Uterus (tissue), 4 donors: ENCODE measurements around the gene SGMS1. TPM values are rescaled to one million over a fixed set of nuclear protein-coding genes. Genes with fewer than 3 reads are reported as not detected.

Experiments
- DNase-seq, 2 donors: peaks; one replicate each; pipeline ENCODE4 v3.0.0-alpha.2; 2019 to 2020
- H3K27ac ChIP-seq, 2 donors: fragments of 200-600 bp; sonication (generic); 1 replicate in 1 of 2; 2 replicates in 1 of 2; pipeline ENCODE4 v1.5.1; 2016 to 2018
- H3K27me3 ChIP-seq, 2 donors: fragments of 200-600 bp; sonication (generic); one replicate each; pipeline ENCODE4 v1.5.1; 2018 to 2019; ENCODE audit warnings: control low read depth in 1 of 2
- H3K36me3 ChIP-seq, 2 donors: fragments of 200-600 bp; sonication (generic); one replicate each; pipeline ENCODE4 v1.5.1; 2019; ENCODE audit warnings: control low read depth in 1 of 2
- H3K4me1 ChIP-seq, 2 donors: fragments of 200-600 bp; sonication (generic); one replicate each; pipeline ENCODE4 v1.5.1; 2018 to 2019; ENCODE audit warnings: control low read depth in 1 of 2
- H3K4me3 ChIP-seq, 2 donors: fragments of 200-600 bp; sonication (generic); 1 replicate in 1 of 2; 2 replicates in 1 of 2; pipeline ENCODE4 v1.5.1; 2018 to 2019; ENCODE audit warnings: mild to moderate bottlenecking in 1 of 2
- H3K9me3 ChIP-seq, 2 donors: fragments of 200-600 bp; sonication (generic); one replicate each; pipeline ENCODE4 v1.5.1; 2019; ENCODE audit warnings: control low read depth in 1 of 2
- POLR2A ChIP-seq, 2 donors: fragments of 450-650 bp; IDR thresholded peaks; one replicate each; pipeline ENCODE4 v1.6.1; 2016; ENCODE audit warnings: antibody characterized with exemption in 2 of 2, mild to moderate bottlenecking in 1 of 2, moderate library complexity in 1 of 2
- intact Hi-C: fragments of 100-400 bp; cut with DNase I; formaldehyde crosslinking; loops from one replicate; pipeline ENCODE4 v1.15.1; 2023; ENCODE audit warnings: low total_unique reads
- total RNA-seq, 4 donors: library from RNA; depleted of rRNA in 3 of 4; stranded (reverse); fragments of >200 nt in 3 of 4; gene quantifications; one replicate each; pipeline versions ENCODE4 v1.1.0 to v1.2.4, GENCODE V29; 2014 to 2023
- TF ChIP-seq, protein P1 (sequence below), 4 experiments: fragments of 200-600 bp in 2 of 4; fragments of 450-650 bp in 2 of 4; sonication (generic) in 2 of 4; IDR thresholded peaks; one replicate each; pipeline ENCODE4 v1.5.1; 2016 to 2019; ENCODE audit warnings: antibody characterized with exemption in 4 of 4, mild to moderate bottlenecking in 2 of 4, moderate library complexity in 1 of 4
- donor health status: DM: yes; HTN: yes; CAD: no.

SGMS1 gene
- total RNA-seq, 4 donors from 2014 or later = 38.0 to 102 (median 57.7) TPM

DNA sequence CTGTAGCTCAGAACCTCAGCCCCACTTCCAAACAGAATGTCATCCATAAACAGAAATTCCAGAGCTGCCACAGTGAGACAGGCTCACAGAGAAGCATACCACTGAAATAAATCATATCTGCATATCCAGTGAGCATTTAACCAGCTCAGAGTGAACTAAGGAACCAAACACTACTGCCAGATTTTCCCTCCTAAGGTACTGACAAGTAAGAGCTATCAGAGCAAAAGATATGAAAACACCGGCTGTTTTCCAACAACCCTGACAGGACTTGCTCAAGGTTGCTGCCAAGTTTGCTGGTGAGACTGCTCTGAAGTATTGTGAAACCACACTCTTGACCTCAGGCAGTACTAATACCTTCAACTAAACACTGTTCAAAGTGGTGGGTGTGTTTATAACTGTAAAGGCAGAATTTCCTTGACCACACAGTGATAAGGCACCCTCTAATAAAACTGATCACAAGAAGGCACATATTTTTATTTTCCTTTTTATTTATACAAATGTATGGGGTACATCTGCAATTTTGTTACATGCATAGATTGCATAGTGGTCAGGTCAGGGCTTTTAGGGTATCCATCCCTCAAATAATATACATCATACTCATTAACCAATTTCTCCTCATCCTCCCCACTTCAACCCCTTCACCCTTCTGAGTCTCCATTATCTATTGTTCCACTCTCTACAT lies 18.3 kb downstream of the SGMS1 start:
- Histone ChIP-seq H3K36me3 (no peaks in the 10 kb centered on the region), H3K27me3 (no peaks in the 10 kb centered on the region), H3K4me3 (no peak overlapping the region), H3K9me3 (no peaks in the 10 kb centered on the region), H3K4me1 (peaks cover 0 to 22% of the 10 kb centered on the region in 2 donors), H3K27ac (peak overlapping the region; percentile 60 to 68)
- DNase-seq = peak; percentile 61 to 81
- TF ChIP-seq, protein P1, sequence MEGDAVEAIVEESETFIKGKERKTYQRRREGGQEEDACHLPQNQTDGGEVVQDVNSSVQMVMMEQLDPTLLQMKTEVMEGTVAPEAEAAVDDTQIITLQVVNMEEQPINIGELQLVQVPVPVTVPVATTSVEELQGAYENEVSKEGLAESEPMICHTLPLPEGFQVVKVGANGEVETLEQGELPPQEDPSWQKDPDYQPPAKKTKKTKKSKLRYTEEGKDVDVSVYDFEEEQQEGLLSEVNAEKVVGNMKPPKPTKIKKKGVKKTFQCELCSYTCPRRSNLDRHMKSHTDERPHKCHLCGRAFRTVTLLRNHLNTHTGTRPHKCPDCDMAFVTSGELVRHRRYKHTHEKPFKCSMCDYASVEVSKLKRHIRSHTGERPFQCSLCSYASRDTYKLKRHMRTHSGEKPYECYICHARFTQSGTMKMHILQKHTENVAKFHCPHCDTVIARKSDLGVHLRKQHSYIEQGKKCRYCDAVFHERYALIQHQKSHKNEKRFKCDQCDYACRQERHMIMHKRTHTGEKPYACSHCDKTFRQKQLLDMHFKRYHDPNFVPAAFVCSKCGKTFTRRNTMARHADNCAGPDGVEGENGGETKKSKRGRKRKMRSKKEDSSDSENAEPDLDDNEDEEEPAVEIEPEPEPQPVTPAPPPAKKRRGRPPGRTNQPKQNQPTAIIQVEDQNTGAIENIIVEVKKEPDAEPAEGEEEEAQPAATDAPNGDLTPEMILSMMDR (IDR thresholded peaks at IDR 0.05) = no peak
- no peak for TF ChIP-seq POLR2A (IDR thresholded peaks at IDR 0.05)
- intact Hi-C loops = no loop called here

GRCh38 chr10:50604809-50605208 lies 18.9 kb downstream of the SGMS1 start:
- intact Hi-C loops = no loop called here
- Histone ChIP-seq H3K27me3 (no peaks in the 10 kb centered on the region), H3K9me3 (no peaks in the 10 kb centered on the region), H3K4me1 (peaks cover 0 to 22% of the 10 kb centered on the region in 2 donors), H3K4me3 (no peak overlapping the region), H3K36me3 (no peaks in the 10 kb centered on the region), H3K27ac (peak overlapping the region; percentile 60 to 68)
- TF ChIP-seq, protein P1 (IDR thresholded peaks at IDR 0.05) = no peak
- TF ChIP-seq POLR2A (IDR thresholded peaks at IDR 0.05) = no peak
- DNase-seq = no peak

- H3K4me1 ChIP-seq = peaks cover 0 to 22% of the 10 kb centered on the region in 2 donors
- TF ChIP-seq POLR2A (IDR thresholded peaks at IDR 0.05) = no peak
- TF ChIP-seq, protein P1 (IDR thresholded peaks at IDR 0.05) = no peak
- H3K9me3 ChIP-seq = no peaks in the 10 kb centered on the region
- no peaks in the 10 kb centered on the region for H3K27me3 ChIP-seq
- intact Hi-C loops = no loop called here
- peak overlapping the region; percentile 60 to 68 for H3K27ac ChIP-seq
- H3K4me3 ChIP-seq = no peak overlapping the region
- no peak for DNase-seq
- H3K36me3 ChIP-seq = no peaks in the 10 kb centered on the region
Measured at GRCh38 chr10:50604049-50604640, 19.6 kb downstream of the SGMS1 start.

DNA sequence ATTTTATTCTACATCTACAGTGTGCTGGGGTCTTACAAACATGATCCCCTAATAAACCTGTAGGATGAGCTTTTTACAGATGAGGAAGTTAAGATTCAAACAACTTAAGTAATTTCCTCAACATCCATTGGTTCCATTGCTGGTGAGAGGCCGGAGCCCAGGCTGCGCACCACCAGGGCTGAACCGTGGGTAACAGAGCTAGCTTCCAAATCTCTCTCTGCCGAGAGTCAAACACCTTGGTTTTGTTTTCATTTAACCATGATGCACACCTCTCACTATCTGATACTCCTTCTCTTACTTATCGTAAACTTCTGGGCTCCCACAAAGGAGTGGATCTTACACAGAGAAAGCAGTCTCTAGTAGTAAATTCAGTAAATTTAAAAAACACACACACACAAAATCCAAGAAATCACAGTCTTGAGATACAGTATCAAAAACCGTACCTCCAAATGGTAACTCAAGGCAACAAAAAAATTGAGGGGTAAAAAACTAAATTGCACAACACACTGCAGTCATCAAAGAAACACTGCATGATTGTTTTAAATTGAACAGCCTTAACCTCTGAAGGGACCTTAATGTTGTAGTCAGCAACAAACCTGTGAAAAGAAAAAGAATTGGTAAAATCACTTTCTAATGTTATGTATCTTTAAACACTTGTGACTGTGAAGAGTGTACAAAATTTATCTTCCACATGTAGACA lies 20.5 kb downstream of the SGMS1 start:
- no peak for TF ChIP-seq POLR2A (IDR thresholded peaks at IDR 0.05)
- TF ChIP-seq, protein P1 (IDR thresholded peaks at IDR 0.05) = no peak
- H3K36me3 ChIP-seq = no peaks in the 10 kb centered on the region
- peaks cover 0 to 22% of the 10 kb centered on the region in 2 donors for H3K4me1 ChIP-seq
- no peaks in the 10 kb centered on the region for H3K27me3 ChIP-seq
- H3K9me3 ChIP-seq = no peaks in the 10 kb centered on the region
- no peak for DNase-seq
- H3K27ac ChIP-seq = peak overlapping the region; percentile 60 to 68
- intact Hi-C loops = no loop called here
- H3K4me3 ChIP-seq = no peak overlapping the region

DNA sequence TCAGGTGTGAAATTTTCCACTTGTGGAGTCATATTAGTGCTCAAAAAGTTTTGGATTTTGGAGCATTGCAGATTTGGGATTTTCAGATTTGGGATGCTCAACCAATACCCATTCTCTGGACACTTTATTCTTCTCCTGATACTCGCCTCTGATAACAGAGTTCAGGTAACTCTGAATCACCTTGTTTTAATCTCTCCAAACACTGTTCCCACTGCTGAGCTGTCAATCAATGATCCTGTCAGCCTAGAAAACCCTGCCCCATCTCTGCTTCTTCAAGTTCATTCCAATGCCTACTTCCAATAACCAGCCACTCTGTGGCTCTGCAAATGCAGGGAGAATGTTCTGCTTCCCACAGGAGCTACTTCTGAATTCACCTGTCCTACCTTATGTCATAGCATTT lies 21.8 kb downstream of the SGMS1 start:
- Histone ChIP-seq H3K4me3 (no peak overlapping the region), H3K4me1 (peaks cover 0 to 22% of the 10 kb centered on the region in 2 donors), H3K9me3 (no peaks in the 10 kb centered on the region), H3K36me3 (no peaks in the 10 kb centered on the region), H3K27ac (no peak overlapping the region), H3K27me3 (no peaks in the 10 kb centered on the region)
- DNase-seq = no peak
- TF ChIP-seq, protein P1 (IDR thresholded peaks at IDR 0.05) = no peak
- no peak for TF ChIP-seq POLR2A (IDR thresholded peaks at IDR 0.05)
- intact Hi-C loops = no loop called here
